Stimulated activated CD8-positive, alpha-beta memory T cell treated with anti-CD3 and anti-CD28 coated beads, Interleukin-2, amount 100 ng/mL, for 48 hours (primary cell): ENCODE measurements around the gene JAKMIP1.
"Not testable (repeated sequence)": the region's sequence is repeated elsewhere in the genome, so short reads cannot be mapped to it uniquely, and the experiment has no call there.

Experiments used
- DNase-seq, 2 donors: peaks; one replicate each; pipeline ENCODE4 v3.0.0-alpha.2; 2020; ENCODE audit warnings: low read depth in 2 of 2

The JAKMIP1 gene

GRCh38 chr4:6229095-6229494, 28.7 kb upstream of the JAKMIP1 start:
- no peak for DNase-seq

GRCh38 chr4:6228158-6229067, 28.1 kb upstream of the JAKMIP1 start:
- DNase-seq: no peak

- DNase-seq: no peak
Observed at GRCh38 chr4:6227412-6228157, 27.2 kb upstream of the JAKMIP1 start.

GRCh38 chr4:6226506-6226905, 26.2 kb upstream of the JAKMIP1 start:
- DNase-seq: no peak

- no peak for DNase-seq
Observed at GRCh38 chr4:6225469-6225868, 25.1 kb upstream of the JAKMIP1 start.

- DNase-seq: no peak
Observed at GRCh38 chr4:6224735-6225134, 24.4 kb upstream of the JAKMIP1 start.

- no peak for DNase-seq
Observed at GRCh38 chr4:6222761-6223292, 22.5 kb upstream of the JAKMIP1 start.

GRCh38 chr4:6221851-6222760, 21.8 kb upstream of the JAKMIP1 start:
- DNase-seq: peak in 1 of 2 donors; percentile 14

- no peak for DNase-seq
Observed at GRCh38 chr4:6221301-6221850, 21.0 kb upstream of the JAKMIP1 start.

- DNase-seq: no peak
Observed at GRCh38 chr4:6217716-6218381, 17.5 kb upstream of the JAKMIP1 start.

- no peak for DNase-seq
Observed at GRCh38 chr4:6216588-6216987, 16.2 kb upstream of the JAKMIP1 start.

- DNase-seq: no peak
Observed at GRCh38 chr4:6209921-6210320, 9.6 kb upstream of the JAKMIP1 start.

- not testable (repeated sequence) for DNase-seq
Observed at GRCh38 chr4:6209291-6209690, 8.9 kb upstream of the JAKMIP1 start.

- no peak for DNase-seq
Observed at GRCh38 chr4:6208416-6208815, 8.1 kb upstream of the JAKMIP1 start.

GRCh38 chr4:6207602-6208001, 7.3 kb upstream of the JAKMIP1 start:
- DNase-seq: no peak

- no peak for DNase-seq
Observed at GRCh38 chr4:6206771-6207290, 6.5 kb upstream of the JAKMIP1 start.

- no peak for DNase-seq
Observed at GRCh38 chr4:6205973-6206372, 5.6 kb upstream of the JAKMIP1 start.

- no peak for DNase-seq
Observed at GRCh38 chr4:6205567-6205931, 5.2 kb upstream of the JAKMIP1 start.

GRCh38 chr4:6204871-6205566, 4.7 kb upstream of the JAKMIP1 start:
- no peak for DNase-seq

GRCh38 chr4:6204098-6204497, 3.7 kb upstream of the JAKMIP1 start:
- no peak for DNase-seq
